COLO829 (cell line): ENCODE data around the gene TBKBP1.

Experiments
- DNase-seq: peaks from one replicate; pipeline ENCODE4 v3.0.0; 2012; ENCODE audit warnings: low spot score

Gene TBKBP1

GRCh38 chr17:47693731-47694580 lies at the start of gene TBKBP1:
Gene TBKBP1 (plus strand): TSS chr17:47694161. CDS start chr17:47696113, 1,952 bp downstream.
- DNase-seq = no peak

DNA sequence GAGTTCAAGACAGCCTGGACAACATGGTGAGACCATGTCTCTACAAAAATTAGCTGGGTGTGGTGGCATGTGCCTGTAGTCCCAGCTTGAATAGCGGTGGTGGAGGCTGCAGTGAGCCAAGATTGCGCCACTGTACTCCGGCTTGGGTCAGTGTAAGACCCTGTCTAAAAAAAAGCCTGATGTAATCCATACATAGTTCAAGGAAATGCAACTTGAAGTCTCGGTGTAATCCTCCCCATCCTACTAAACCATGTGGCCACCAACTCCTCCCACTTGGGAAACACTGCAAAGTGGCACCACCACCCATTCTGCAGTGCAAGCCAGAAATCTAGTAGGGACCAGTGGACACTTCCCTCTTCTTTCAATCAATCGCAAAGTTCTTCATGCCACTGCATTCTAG lies 49.6 kb upstream of the TBKBP1 start:
- DNase-seq = no peak

GRCh38 chr17:47649153-47649971 lies 44.6 kb upstream of the TBKBP1 start, which contains the start of gene KPNB1:
Gene KPNB1 (plus strand): TSS chr17:47649919. CDS start chr17:47650245, 326 bp downstream.
- DNase-seq = peak; percentile 87

- DNase-seq = no peak
These were observed 43.9 kb upstream of the TBKBP1 start for GRCh38 chr17:47649972-47650524.

DNA sequence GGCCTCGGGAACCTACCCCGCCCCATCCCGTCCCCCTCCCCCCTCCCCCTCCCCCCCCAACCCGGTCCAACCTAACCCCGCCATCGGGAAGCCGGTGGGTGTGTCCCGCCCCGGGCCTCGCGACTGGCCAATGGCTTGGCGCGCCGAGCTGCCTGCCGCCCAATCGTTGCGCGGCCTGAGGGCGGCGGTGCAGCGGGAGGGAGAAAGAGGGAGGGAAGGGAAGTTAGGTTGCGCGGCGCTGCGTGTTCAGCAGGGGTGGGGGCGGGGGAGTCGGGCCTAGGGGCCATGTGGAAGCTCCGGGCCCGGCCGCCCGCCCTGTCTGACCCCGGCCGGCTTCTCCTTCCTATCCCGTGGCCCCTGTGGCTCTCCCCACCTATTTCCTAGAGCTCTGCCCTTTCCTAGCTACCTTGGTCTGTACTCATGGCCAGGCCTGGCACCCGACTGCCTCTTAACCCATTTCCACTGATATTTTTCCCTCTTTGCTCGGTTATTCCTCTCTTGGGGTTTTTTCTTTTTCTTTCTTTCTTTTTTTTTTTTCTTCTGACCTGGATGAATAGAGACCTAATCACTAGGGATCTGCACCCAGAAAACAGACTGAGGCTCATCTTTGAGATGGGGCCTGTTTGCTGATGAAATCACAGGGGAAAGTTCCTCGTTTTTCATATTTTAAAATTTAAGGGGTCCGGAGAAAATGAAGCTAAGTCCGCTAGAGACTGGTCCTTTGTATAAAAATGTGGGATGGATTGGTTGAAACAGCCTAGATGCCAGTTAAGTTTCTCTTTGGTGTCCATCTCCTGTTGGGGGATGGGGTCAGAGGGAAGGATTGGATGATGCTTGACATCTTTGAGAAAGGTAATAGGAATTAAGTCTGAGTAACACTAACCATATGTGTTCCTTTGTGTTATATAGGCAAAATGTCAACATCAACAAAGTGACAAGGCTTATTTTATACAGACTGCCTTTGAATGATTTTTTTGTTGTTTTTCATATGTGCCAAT lies 43.1 kb upstream of the TBKBP1 start:
- peak; percentile 88 for DNase-seq

DNA sequence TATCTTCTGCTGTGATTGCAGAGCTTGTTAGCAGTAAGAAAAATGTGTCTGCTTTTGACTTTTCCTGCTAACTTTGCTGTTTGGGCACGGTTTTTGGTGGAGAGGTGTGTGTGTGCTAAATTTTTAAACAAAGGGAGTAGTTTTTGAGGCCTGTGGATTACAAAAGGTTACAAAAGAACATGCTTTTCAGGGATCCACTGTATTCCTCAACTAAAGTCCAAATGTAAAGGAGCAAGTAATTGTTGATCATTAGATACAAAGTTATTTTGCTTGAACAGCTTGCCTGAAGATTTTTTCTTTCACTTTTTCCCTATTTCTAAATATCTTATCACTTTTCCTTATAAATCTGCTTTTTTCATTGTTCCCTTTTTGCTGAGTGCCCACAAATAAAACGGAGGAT lies 42.3 kb upstream of the TBKBP1 start:
- no peak for DNase-seq

DNA sequence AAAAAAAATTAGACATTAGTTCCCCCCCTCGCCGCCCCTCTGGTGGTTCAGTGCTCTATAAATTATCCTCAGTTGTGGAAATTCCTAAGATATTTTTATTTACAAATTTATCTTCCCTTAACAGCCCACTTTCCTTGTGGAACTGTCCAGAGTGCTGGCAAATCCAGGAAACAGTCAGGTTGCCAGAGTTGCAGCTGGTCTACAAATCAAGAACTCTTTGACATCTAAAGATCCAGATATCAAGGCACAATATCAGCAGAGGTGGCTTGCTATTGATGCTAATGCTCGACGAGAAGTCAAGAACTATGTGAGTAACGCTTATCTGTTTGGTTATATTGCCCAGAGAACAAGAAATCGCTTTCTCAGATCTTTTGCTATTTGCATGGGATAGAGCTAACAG lies 41.4 kb upstream of the TBKBP1 start:
- no peak for DNase-seq

DNA sequence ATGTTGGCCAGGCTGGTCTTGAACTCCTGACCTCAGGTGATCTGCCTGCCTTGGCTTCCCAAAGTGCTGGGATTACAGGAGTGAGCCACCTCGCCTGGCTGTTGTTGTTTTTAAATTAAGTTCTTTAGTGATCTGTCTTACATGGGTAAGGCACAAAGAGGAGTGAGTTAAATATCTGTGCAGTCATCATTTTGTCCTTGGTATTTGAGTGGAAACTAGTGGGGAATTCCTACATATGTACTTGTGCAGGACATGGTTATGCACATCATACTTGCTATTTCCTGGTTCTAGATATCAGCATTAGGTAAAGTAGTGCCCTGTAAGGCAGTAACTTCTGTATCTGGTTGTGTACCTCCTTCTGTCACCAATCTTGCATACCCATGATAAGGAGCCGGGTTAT lies 40.5 kb upstream of the TBKBP1 start:
- DNase-seq = no peak

DNA sequence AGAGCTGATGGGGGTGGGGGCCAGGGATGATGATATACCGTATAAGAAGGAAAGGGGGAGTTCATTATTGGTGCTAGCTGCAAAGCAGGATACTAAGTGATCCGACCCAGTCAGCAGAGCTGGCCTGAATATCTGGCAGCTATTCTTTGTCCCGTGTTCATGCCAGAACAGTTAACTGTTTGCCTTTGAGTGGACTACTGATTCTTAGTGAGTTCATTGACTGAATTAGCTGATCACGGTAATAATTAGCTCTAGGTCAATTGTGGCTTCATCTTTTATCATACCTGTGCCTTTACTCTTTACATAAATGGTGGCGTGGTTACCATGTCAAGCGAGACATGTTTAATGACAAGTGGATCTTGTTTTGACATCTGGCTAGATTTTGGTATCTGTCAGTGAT lies 39.0 kb upstream of the TBKBP1 start:
- DNase-seq = no peak

DNA sequence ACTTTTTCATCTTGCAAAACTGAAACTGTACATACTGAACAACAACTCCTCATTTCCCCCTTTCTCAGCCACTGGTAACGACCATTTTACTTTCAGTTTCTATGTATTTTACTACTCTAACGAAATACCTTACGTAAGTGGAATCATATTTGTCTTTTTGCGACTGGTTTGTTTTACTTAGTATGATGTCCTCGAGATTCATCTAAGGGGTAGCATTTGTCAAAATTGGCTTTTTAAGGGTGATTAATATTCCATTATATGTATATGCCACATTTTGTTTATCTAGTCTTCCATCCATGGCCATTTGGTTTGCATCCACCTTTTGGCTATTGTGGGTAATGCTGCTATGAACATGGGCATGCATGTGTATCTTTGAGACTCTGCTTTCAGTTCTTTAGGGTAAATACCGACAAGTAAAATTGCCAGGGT lies 33.9 kb upstream of the TBKBP1 start:
- no peak for DNase-seq

DNA sequence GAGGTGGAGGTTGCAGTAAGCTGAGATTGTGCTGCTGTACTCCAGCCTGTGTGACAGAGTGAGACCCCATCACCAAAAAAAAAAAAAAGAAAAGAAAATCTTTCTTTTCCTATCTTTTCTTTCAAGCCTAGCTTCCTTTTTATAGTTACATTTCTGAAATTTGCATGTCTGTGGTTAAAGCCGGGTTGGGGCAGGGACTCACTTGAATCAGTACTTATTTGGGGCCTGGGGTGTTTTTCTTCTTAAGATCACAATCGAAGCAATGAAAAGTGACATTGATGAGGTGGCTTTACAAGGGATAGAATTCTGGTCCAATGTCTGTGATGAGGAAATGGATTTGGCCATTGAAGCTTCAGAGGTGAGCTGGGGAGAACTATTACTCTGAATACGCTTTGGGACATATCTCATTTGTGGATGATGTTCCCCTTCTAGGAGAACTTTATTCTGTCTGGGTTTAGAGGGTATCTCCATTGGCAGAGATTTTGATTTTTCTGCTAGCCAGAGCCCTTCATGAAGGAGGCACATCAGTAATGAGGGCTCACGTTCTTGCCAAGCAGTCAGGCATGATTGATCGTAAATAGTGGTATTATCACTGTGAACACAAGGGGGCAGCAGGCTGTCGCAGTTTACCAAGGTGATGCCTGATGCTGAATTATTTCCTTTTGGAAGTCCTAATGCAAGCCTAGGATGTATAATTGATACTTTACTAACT lies 29.9 kb upstream of the TBKBP1 start:
- peak; percentile 56 for DNase-seq

DNA sequence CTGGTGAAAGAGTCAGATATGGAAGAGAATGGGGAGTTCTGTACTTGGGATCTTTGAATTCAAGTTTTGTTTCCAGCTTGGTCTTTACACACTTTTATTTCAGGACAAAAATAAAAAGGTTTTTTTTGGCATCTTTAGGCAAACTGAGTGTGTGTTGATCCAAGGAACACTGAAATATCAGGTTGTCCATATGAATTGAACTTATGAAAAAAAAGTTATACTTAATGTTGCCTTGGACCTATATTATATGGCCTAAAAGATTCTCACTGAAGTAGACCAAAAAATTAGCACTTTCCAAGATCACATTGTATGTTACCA lies 29.4 kb upstream of the TBKBP1 start:
- DNase-seq = no peak

GRCh38 chr17:47665655-47666054 lies 28.3 kb upstream of the TBKBP1 start:
- no peak for DNase-seq

DNA sequence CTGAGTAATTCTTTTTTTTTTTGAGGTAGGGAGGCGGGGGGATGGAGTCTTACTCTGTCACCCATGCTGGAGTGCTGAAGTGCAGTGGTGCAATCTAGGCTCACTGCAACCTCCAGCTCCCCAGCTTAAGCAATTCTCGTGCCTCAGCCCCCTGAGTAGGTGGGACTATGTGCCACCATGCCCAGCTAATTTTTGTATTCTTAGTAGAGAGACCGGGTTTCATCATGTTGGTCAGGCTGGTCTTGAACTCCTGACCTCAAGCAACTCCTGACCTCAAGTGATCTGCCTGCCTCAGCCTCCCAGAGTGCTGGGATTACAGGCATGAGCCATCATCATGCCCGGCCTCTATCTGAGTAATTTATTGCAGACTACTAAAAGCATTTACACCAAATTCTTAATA lies 24.9 kb upstream of the TBKBP1 start:
- DNase-seq = no peak

- DNase-seq = no peak
These were observed 23.9 kb upstream of the TBKBP1 start for GRCh38 chr17:47670064-47670463.

GRCh38 chr17:47674499-47674898 lies 19.5 kb upstream of the TBKBP1 start:
- DNase-seq = no peak

DNA sequence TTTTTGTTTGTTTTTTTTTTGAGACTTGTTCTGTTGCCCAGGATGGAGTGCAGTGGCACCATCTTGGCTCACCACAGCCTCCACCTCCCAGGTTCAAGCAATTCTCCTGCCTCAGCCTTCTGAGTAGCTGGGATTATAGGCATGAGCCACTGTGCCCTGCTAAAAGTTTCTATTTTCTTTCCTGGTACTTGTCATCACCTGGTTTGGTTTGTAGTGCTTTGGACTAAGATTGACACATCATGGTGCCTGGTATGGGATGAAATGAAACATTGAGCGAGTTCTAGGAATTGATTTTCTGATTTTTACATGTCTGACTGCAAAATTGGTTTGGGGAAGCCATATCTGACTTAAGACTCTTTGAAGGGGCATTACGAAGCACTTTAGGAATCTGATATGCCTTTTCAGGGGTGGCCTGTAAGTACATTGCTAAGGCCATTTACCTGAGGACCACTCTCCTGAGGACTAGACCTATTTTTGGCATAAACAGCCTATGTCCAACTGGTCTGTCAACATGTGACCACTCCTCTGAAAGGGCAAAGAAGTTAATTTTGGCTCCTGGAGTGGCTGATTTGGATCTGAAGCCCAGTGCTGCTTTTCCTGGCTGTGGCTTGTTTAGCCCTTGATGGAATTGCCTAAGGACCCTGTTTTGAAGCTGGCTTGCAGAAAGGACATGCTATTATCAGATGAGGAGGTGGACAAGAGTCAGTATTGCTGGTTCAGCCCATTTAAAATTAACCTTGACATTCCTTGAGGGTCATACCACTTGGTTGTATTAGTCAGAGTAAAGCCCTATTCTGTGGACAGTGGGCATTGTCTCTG lies 18.4 kb upstream of the TBKBP1 start:
- no peak for DNase-seq

DNA sequence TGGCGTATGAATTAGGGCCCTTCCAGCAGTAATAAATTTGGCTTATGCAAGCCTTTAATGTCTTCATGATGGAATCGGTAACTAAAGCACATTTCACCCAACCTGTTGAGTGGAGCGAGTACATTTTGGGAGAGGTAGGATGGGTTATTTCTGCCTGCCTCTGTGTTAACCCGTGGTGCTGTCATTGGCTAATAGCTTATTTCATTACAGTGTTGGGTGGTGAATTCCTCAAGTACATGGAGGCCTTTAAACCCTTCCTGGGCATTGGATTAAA lies 17.8 kb upstream of the TBKBP1 start:
- DNase-seq = no peak

DNA sequence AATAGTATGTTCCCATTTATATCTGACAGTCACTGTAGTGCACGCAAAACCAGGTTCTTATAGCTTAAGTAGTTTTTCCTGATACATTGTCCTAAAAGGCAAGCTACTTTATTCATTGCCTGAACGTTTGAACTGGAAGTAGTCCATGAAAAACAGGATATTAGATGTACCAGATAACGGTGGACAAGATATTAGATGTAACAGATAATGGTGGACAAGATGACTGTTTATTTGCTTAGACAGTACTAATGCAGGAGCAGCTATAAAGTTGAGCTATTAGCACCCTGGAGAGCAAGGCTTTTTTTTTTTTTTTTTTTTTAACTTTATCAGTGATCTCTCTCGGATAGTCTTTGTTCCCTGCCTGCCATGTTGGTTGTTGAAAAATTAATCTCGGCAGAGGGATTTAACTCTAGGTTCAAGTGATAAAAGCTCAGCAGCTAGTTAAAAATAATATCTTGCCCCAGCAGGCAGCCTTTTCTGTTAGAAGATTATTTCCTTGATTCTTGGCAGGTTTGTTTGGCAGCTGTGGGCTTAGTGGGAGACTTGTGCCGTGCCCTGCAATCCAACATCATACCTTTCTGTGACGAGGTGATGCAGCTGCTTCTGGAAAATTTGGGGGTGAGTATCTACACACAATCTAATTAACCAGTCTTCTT lies 17.3 kb upstream of the TBKBP1 start:
- DNase-seq = no peak

DNA sequence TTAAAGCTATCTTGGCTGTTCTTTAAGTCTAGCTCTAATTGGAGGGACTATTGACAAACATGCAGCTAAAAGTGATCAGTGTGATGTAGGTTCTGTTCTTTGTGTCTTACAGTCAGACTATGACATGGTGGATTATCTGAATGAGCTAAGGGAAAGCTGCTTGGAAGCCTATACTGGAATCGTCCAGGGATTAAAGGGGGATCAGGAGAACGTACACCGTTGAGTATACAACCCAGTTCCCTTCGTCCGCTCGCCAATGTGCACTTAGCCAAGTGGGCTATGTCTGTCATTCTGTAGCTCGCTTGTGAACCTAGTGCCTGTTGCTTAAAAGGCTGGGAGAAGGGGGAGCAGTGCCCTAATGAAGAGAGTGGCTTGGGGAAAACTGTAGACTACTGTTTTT lies 15.8 kb upstream of the TBKBP1 start:
- no peak for DNase-seq
